ENCODE results near the gene LEAP2.

LEAP2 gene

GRCh38 chr5:132828846-132829494 lies 44.5 kb upstream of the LEAP2 start:
- DNase-seq (ENCODE audit: low read depth): no peak
- no peak overlapping the region for H3K4me3 ChIP-seq (ENCODE audit: low read length)
- TF ChIP-seq, protein P1, sequence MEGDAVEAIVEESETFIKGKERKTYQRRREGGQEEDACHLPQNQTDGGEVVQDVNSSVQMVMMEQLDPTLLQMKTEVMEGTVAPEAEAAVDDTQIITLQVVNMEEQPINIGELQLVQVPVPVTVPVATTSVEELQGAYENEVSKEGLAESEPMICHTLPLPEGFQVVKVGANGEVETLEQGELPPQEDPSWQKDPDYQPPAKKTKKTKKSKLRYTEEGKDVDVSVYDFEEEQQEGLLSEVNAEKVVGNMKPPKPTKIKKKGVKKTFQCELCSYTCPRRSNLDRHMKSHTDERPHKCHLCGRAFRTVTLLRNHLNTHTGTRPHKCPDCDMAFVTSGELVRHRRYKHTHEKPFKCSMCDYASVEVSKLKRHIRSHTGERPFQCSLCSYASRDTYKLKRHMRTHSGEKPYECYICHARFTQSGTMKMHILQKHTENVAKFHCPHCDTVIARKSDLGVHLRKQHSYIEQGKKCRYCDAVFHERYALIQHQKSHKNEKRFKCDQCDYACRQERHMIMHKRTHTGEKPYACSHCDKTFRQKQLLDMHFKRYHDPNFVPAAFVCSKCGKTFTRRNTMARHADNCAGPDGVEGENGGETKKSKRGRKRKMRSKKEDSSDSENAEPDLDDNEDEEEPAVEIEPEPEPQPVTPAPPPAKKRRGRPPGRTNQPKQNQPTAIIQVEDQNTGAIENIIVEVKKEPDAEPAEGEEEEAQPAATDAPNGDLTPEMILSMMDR (conservative IDR thresholded peaks at IDR 0.05; ENCODE audit: low read depth, low read length): no peak

DNA sequence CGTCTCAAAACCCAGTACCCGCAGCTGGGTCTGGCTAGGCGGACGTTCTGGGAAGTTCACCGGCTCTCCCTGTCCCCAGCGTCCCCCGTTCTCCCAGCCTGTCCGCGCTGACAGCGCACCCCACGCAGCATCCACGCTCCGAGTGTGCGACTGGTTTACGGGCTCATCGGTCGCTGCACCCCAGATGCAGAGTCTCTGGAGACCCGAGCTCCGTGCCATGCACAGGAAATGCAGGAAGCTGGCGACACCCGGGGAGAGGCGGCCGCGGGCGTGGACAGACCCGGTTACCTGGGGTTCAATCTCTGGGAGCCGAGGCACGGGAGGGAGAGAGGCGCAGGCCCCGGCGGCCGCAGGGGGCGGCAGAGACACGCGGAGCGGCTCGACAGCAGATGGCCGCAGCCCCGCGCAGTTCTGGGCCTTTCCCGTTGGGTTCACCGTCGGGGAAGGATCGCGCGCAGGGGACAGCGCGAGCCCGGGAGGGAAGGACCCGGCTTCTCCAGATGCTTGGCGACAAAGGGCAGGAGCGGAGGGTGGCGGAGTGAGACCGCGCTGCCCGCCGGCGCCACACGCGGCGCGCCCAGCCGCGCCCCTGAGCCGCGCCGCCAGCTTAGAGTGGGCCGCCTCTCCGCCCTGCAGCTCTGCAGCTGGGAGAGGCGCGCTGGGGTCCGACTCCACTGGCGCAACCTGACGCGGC lies 43.6 kb upstream of the LEAP2 start:
- TF ChIP-seq, protein P1 (conservative IDR thresholded peaks at IDR 0.05; ENCODE audit: low read depth, low read length): peak; percentile 78
- no peak for DNase-seq (ENCODE audit: low read depth)
- peak overlapping the region; percentile 57 for H3K4me3 ChIP-seq (ENCODE audit: low read length)

GRCh38 chr5:132830436-132831094 lies 42.9 kb upstream of the LEAP2 start, which contains the start of gene SHROOM1:
Gene SHROOM1, minus strand, starts transcription at chr5:132830647. Its CDS starts 4,507 bp downstream, at chr5:132826140.
- H3K4me3 ChIP-seq (ENCODE audit: low read length): peak within 1 kb of the TSS; percentile 57
- TF ChIP-seq, protein P1 (conservative IDR thresholded peaks at IDR 0.05; ENCODE audit: low read depth, low read length): no peak
- no peak for DNase-seq (ENCODE audit: low read depth)

DNA sequence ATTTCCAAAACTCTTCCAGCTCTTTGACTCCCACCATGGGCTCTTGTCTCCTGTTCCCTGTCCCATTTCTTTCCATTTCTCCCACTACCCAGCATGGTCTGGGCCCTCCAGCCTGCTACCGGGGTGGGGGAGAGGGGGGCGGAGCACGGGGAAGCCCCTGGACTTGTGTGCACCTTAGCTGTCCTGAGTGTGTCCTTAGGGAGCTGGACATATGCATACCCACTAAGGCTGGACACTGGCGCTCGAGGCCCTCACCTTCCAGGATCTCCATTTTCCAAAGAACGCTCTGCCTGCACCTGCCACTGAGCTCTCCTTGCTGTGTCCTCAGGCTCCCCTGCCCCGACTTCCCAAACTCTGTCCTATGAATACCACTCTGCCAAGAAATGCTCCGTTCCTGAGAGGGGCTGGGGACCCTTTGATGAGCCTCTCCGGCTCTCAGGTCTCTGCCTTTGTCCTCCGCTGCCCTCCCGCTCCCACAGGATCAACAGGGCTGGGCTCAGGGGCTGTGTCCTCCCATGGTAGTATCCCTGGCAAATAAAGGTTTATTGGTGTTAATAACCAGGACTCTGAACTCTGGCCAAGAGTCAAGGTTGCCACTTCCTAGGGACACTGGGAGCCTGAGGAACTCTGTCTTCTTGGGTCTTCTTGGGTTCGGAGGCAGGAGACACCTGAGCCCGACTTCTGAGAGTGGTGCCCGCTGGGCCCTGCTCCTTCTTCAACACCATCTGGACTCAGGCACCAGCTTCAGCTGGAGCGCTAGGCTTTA lies 42.2 kb upstream of the LEAP2 start:
- H3K4me3 ChIP-seq (ENCODE audit: low read length): no peak overlapping the region
- DNase-seq (ENCODE audit: low read depth): no peak
- TF ChIP-seq, protein P1 (conservative IDR thresholded peaks at IDR 0.05; ENCODE audit: low read depth, low read length): no peak

DNA sequence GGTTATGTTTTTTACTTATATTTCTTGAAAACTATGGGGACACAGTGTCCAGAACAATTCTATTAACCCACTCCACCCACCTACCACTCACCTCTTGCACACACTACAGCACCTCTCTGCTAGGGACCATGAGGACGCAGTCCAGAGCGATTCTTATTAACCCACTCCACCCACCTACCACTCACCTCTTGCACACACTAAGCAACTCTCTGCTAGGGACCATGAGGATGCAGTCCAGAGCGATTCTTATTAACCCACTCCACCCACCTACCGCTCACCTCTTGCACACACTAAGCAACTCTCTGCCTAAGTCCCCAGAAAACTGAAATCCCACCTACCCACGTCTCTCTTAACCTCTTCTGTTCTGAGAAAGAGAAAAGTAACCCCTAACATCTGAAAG lies 40.9 kb upstream of the LEAP2 start:
- no peak overlapping the region for H3K4me3 ChIP-seq (ENCODE audit: low read length)
- no peak for DNase-seq (ENCODE audit: low read depth)

DNA sequence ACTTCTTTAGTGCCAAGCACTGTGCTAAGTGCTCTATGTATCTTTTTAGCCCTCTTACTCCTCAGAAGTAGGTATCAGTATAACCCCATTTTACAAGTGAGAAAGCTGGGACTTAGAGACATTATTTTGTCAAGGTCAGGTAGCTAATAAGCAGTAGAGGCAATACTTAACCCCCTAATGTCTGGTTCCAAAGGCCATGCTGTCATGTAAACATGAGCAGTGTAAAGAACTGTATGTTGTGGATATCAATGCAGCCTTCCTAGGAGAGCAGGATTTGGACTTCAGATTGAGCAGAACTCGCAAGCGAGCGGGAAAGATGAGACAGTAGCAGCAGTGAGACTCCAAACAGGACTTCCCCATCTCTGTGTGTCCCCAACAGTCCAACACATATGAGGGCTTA lies 39.4 kb upstream of the LEAP2 start:
- H3K4me3 ChIP-seq (ENCODE audit: low read length): no peak overlapping the region
- no peak for DNase-seq (ENCODE audit: low read depth)
- TF ChIP-seq, protein P1 (conservative IDR thresholded peaks at IDR 0.05; ENCODE audit: low read depth, low read length): no peak

More for the DNA sequence above, 40.9 kb upstream of the LEAP2 start:
- TF ChIP-seq, protein P1 (conservative IDR thresholded peaks at IDR 0.05; ENCODE audit: low read depth, low read length): no peak

Data from retinal pigment epithelial cell (primary cell).